GM21381 (cell line): ENCODE results near the gene OXT.
"Not testable (repeated sequence)": the region's sequence is repeated elsewhere in the genome, so short reads cannot be mapped to it uniquely, and the experiment has no call there.

Source experiments
- ATAC-seq: cut with Tn5 transposase; IDR thresholded peaks from one replicate; pipeline ENCODE4 v1.9.1; 2021; ENCODE audit warnings: mild to moderate bottlenecking, moderate library complexity; ENCODE audit not compliant: unreplicated experiment

Gene OXT

GRCh38 chr20:3047486-3048419 is 23.7 kb upstream of the OXT start:
- ATAC-seq: no peak

- ATAC-seq: no peak
These were observed 19.9 kb upstream of the OXT start for GRCh38 chr20:3051385-3052019.

- ATAC-seq: no peak
These were observed 11.9 kb upstream of the OXT start for GRCh38 chr20:3059489-3059888.

- not testable (repeated sequence) for ATAC-seq
These were observed 7.3 kb upstream of the OXT start for GRCh38 chr20:3064119-3064518.

GRCh38 chr20:3067139-3068014 is 4.0 kb upstream of the OXT start:
- ATAC-seq: no peak

- ATAC-seq: no peak
These were observed 3.3 kb upstream of the OXT start for GRCh38 chr20:3068075-3068474.

- no peak for ATAC-seq
These were observed 2.2 kb upstream of the OXT start for GRCh38 chr20:3068986-3069900.

- no peak for ATAC-seq
These were observed 695 bp upstream of the OXT start for GRCh38 chr20:3070725-3071124.

GRCh38 chr20:3071266-3071609 is 182 bp upstream of the OXT start:
- no peak for ATAC-seq

GRCh38 chr20:3072530-3073250 is 1.3 kb downstream of the OXT start:
- ATAC-seq: no peak

GRCh38 chr20:3073251-3073643 is 1.8 kb downstream of the OXT start:
- ATAC-seq: not testable (repeated sequence)

GRCh38 chr20:3074812-3075211 is 3.4 kb downstream of the OXT start:
- ATAC-seq: no peak

- ATAC-seq: not testable (repeated sequence)
These were observed 3.9 kb downstream of the OXT start for GRCh38 chr20:3075315-3075714.

GRCh38 chr20:3077618-3078134 is 6.3 kb downstream of the OXT start:
- ATAC-seq: no peak

- no peak for ATAC-seq
These were observed 9.5 kb downstream of the OXT start for GRCh38 chr20:3080939-3081388.

GRCh38 chr20:3081641-3082040 is 10.2 kb downstream of the OXT start:
- ATAC-seq: no peak

GRCh38 chr20:3082306-3082951 is 11.0 kb downstream of the OXT start:
- no peak for ATAC-seq

GRCh38 chr20:3082955-3083952 is 11.8 kb downstream of the OXT start:
- ATAC-seq: no peak
